Activated CD4-positive, alpha-beta T cell treated with anti-CD3 and anti-CD28 coated beads, Interleukin-2, amount 50 U/mL, for 48 hours (primary cell): ENCODE data around the gene CES5A.
"Not testable (repeated sequence)": the region's sequence is repeated elsewhere in the genome, so short reads cannot be mapped to it uniquely, and the experiment has no call there.

Experiments used
- DNase-seq, 2 experiments: peaks; one replicate each; pipeline ENCODE4 v3.0.0-alpha.2; 2020

The CES5A gene

GRCh38 chr16:55873122-55873521, 2.1 kb downstream of the CES5A start:
- no peak for DNase-seq

- DNase-seq, result no peak
Observed at GRCh38 chr16:55872130-55872529, 3.0 kb downstream of the CES5A start.

DNA sequence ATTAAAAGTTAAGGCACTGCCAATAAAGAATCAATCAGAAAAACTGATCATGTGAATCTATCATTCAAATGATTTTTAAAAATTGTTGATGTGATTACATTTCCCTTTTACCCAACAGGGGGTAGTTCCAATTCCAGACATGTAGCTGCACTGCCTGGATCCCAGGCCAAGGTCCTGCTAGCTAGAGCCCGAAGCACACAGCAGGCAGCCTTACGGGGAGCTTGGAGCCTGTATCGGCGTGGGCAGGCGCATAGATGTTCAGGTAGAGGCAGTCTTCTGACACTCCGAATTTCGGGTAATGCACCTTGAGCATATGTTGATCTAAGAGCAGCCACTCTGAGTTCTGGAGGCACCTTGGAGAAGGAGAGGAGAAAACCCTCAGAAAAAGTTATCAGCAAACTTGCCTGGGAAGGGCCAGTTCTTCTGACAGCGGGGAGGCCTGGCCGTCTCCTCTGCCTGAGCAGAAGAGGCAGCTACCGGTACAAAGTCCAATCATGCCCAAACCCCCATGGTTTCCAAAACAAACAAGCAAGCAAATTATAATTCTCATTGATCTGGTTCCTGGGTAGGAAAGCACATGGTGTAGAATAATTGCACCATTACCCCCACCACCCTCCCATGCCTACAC, 3.6 kb downstream of the CES5A start:
- no peak for DNase-seq

DNA sequence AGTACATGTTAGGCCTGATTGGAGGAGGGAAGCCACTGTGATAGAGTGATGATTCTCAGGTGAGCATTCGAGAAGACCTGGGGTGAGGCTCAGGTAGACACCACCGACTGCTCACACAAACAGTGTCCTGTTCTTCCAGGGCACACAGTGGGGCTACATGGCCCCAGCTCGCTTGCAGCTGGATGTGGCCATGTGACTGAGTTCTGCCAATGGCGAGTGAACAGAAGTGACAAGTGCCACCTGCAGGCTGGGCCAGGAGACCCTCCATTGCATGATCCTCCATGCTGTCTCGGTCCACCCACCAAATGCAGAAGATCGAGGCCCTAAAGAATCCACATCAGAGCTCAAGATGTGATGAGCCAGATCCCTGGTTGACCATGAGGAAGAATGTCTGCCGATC, 6.2 kb downstream of the CES5A start:
- DNase-seq, result no peak

- no peak for DNase-seq
Observed at GRCh38 chr16:55868137-55868536, 7.0 kb downstream of the CES5A start.

DNA sequence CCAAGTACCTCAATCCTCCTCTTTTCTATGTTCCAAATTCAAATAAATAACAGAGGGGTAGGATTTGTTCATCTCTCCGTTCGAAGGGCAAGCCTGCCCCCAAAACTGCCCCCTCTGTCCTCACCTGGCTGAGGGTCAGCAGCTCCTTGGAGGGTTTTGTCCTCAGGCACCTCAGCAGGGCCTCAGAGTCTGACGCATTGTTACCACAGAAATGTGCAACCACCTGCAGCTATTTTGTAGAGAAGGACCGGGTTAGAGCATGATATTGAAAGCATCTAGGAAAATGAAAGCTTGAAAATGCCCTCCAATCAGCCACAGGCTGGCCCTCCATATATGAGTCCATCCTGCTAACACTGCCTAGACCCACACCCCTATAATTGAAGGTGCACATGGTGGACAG, 13.9 kb downstream of the CES5A start:
- DNase-seq, result no peak

- DNase-seq, result not testable (repeated sequence)
Observed at GRCh38 chr16:55857650-55858049, 17.5 kb downstream of the CES5A start.

DNA sequence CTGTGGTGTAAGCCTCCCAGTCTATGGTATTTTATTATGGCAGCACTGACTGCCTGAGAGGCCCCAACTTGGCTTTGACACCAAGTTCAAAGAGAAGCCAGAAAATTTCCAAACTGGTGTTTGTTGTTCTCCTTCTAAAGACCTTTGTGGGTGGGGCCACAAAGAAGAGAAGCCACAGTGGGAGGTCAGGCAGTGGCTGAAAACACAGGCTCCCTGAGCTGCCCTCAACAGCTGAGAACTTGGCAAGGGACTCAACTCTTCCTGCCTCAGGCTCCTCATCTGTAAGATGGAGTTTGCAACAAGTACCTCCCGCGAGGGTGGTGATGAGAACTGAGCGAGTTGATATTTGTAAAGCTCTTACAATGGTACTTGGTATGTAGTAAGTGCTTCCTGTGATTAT, 18.2 kb downstream of the CES5A start:
- no peak for DNase-seq

DNA sequence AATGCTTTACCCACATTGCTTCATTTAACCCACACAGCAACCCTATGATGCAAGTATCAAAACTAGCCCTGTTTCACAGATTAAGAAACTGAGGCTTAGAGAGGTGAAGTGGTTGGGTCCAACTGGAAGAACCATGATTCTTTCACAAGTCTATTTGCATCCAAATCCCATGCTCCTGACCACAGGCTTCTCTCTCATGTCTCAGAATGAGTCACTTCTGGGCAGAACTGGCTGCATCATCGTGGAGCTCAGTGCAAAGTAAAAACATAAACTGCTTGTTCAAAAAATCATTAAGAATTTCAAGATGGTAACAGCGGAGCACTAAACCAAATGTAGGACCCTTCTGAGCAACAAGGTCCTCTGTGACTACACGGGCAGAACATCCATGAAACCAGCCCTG, 22.1 kb downstream of the CES5A start:
- DNase-seq, result no peak

- DNase-seq, result no peak
Observed at GRCh38 chr16:55849536-55849935, 25.6 kb downstream of the CES5A start.

- no peak for DNase-seq
Observed at GRCh38 chr16:55846598-55847346, 28.4 kb downstream of the CES5A start.

- DNase-seq, result no peak
Observed at GRCh38 chr16:55843105-55843395, 32.1 kb downstream of the CES5A start.

DNA sequence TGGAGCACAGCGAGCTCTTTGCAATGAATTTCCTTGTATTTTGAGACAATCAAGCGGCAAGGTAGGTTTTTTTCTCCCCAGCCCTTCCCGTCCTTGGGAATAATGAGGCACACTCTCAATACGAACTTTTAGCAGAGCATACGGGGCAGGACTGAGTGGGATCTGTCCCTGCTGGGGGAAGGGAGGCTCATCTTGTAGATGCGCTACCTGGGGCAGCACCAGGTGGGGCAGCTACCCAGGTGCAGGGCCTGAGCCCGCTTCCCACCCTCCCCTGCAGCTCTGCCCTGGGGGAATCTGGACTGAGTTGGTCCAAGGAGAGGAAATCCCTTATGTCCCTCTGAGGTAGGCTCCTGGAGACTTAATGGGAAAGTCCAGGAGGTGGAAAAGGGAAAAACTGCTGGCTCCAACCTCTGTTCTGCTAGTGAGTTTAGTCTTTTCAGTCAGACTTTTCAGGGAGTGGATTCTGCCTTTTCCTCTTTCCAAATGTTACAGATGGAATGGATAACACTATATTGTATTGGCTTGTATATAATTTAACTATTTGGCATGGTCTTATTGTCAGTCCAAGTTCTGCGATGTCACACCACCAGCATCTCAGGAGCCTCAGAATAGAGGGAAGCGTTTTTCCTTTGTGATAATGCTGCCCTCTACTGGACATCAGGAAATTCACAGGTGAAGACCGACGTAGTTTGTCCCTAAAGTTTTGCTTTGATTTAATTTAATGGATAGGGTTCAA, 32.6 kb downstream of the CES5A start:
- DNase-seq, result peak; percentile 3 to 5

DNA sequence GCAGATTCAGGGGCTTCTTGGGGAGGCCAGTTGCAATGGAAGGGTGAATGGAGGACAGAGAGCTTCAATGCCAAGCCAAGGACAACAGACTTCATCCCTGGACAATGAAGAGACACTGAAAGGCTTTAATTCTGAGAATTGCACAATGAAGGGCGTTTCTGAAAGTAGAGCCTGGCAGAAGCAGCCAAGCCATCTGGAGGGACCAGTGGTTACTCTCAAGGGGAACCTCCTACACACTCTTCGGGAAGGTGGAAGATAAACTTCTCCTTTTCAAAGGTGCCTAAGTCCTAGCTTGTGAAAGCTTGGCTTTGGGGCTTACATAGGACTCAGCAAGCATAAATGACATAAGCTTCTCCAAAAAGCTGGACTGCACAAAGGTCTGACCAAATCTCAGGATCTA, 36.1 kb downstream of the CES5A start:
- no peak for DNase-seq

DNA sequence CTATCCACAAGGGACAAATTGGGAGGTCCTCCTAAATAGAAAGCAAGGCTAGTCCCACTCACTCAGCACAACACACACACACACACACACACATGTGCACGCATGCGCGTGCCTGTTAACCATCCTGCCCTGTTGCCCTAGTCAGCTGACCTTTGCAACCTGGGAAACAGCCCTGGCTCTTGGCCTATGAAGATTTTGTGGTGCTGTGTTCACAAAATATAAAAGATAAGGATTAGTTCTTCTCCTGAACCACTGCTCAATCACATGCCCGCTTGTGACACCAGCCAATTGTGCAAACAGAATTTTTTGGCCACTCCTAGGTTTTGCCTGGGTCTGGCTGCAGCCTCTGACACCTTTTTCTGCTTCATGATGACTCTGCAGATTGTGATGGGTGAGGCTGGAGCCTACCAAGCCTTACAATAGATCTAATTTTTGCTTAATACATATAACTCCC, 39.0 kb downstream of the CES5A start:
- DNase-seq, result no peak

DNA sequence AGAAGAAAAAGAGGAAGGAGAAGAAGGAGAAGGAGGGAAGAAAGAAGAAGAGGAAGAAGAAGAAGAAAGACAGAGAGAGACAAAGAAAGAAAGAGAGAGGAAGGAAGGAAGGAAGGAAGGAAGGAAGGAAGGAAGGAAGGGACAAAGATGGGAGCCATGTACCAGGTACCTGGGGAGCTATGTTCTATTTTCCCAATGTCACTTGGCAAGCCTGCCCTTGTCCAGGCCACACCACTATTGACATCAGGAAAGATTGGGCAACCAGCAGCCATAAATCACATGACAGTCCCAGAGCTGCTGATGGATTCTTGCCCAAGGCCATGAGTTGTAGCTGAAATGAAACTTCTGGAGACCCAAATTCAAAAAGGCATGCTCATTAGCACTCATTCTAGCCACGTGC, 39.6 kb downstream of the CES5A start:
- DNase-seq, result no peak

- DNase-seq, result not testable (repeated sequence)
Observed at GRCh38 chr16:55835173-55835572, 40.0 kb downstream of the CES5A start.

DNA sequence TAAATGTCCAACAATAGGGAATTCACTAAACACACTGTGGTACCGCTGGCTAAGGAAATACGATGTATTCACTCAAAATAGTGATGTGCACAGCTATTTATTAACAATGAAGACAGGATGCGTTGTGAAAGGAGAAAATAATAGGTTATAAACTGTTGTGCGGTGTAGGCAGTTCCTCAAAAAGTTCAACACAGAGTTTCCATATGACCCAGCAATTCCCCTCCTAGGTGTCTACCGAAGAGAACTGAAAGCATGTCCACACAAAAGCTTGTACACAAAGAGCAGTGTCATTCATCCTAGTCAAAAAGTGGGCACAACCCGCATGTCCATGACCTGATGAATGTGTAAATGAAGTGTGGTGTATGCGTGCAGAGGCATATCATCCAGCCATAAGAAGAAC, 41.1 kb downstream of the CES5A start:
- DNase-seq, result no peak

DNA sequence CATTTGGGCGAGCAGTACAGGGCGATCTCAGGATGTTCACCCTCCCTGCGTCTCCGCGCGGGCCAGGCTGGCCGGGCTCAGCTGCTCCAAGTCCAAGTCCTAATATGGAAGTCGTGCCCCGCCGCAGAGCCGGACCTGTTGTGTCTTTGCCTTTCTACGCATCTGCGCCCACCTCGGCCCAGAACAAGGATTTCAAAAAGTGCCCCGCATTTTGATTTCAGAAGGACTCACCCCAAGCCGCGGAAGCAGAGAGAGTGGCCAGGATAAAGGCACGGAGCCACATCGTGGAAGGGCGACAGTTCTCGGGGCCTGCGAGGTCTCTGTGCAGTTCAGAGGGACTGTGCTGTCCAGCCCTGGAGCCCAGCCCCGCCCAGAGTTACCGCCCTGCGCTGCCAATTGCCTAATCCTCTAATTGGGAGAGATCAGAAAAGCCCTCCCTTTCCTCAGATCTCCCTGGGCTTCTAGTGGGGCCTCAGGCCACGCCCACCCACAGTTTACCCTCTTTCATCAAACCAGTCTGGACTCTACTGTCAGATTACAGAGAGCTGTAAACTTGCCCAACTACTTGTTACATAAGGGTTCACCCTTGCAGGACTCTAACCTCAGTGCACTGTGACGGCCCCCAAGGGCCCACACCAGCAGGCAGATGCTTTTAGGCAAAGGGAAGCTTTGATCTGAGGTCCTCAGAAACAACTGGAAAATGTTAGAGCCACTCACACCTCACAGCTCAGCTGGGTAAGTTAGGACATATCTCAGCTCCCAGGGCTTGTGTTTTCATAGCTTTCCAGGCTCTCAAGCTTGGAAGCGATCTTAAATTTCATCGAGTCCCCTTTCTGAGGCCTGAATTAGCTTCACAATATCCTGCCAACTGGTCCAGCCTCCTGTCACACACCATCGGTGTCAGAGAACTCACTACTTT, 42.1 kb downstream of the CES5A start, which contains the start of gene CES1:
CES1 (minus strand) TSS at position 324 of the 919 bp plus-strand sequence; CDS start at position 283, 41 bp downstream.
- no peak for DNase-seq

- no peak for DNase-seq
Observed at GRCh38 chr16:55832425-55832772, 42.8 kb downstream of the CES5A start.

DNA sequence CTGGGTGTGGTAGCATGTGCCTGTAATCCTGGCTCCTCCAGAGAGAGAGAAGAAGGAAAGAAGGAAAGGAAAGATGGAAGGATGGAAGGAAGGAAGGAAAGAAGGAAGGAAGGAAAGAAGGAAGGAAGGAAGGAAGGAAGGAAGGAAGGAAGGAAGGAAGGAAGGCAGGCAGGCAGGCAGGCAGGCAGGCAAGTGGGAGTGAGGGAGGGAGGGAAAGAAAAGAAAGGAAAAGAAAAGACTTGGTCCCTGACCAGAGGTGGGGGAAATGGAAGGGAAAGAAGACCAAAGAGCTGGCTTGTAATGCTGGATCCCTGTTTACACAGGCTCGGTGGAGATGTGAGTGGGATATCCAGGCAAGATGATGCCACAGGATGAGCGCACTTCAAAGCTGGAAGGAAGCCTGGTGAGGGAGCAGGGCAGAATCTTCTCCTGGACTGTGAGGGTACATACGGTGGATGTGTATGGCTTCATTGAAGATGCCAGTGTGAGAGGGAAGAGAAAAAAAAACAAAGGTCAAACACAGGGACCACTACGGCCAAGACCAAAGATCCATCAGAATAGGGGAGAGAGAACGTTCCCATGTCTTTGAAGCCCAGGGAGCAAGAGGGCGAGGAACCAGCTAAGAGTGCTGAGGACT, 44.4 kb downstream of the CES5A start:
- no peak for DNase-seq

- not testable (repeated sequence) for DNase-seq
Observed at GRCh38 chr16:55829232-55829631, 45.9 kb downstream of the CES5A start.

DNA sequence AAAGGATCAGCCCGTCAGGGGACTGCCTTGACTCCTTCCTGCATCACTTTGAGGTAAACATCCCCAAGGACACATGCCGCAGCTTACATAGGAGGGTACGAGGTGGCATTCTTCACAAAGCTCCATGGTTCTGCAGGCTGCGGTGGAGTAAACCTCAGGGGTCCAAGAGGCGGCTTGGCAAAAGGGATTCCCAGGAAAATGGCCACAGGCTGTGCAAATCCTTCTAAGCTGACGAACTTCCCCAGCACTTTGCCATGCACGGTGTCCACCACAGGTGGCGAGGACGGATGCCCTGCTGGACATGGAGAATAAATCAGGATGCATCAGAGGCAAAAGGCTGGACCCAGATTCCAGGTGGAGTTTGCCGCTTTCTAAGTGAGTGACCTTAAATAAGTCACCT, 46.5 kb downstream of the CES5A start:
- no peak for DNase-seq
